ENCODE measurements around the gene CAPRIN2.

DNA sequence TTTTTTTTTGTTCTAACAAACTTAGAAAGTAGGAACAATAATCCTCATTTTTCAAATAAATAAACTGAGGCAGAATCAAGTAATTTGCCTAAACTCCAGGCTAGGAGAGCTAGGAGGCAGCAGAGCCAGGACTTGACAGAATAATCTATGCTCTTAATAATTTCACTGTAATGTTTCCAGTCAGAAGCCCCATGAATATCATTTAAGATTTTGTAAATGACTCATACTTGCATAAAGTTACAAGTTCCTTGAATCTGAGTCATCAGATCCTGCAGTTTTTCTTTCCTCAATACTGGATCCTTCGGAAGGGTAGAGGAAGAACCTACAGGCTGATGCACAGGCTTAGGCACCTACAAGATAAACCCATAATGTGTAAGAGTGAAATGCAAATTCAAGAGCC is 29.0 kb downstream of the CAPRIN2 start:
- TF ChIP-seq, protein P1, sequence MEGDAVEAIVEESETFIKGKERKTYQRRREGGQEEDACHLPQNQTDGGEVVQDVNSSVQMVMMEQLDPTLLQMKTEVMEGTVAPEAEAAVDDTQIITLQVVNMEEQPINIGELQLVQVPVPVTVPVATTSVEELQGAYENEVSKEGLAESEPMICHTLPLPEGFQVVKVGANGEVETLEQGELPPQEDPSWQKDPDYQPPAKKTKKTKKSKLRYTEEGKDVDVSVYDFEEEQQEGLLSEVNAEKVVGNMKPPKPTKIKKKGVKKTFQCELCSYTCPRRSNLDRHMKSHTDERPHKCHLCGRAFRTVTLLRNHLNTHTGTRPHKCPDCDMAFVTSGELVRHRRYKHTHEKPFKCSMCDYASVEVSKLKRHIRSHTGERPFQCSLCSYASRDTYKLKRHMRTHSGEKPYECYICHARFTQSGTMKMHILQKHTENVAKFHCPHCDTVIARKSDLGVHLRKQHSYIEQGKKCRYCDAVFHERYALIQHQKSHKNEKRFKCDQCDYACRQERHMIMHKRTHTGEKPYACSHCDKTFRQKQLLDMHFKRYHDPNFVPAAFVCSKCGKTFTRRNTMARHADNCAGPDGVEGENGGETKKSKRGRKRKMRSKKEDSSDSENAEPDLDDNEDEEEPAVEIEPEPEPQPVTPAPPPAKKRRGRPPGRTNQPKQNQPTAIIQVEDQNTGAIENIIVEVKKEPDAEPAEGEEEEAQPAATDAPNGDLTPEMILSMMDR (conservative IDR thresholded peaks at IDR 0.05; ENCODE audit: low read depth, low read length) = no peak
- TF ChIP-seq EZH2 (IDR thresholded peaks at IDR 0.05; ENCODE audit: borderline replicate concordance, low read depth, low read length, poor library complexity, severe bottlenecking) = no peak

Measured in A673 (cell line).